Gastrocnemius medialis (tissue), 4 donors: Measurements from ENCODE around the gene JAG1.

Experiments used
- CTCF ChIP-seq, 5 experiments: fragments of 450-650 bp in 3 of 5; fragments of 200-600 bp in 2 of 5; sonication (generic) in 2 of 5; IDR thresholded peaks in 4 of 5; conservative IDR thresholded peaks in 1 of 5; 1 replicate in 4 of 5; 2 replicates in 1 of 5; pipeline ENCODE4 v1.5.1; 2016 to 2019; ENCODE audit warnings: antibody characterized with exemption in 5 of 5, mild to moderate bottlenecking in 3 of 5, moderate library complexity in 3 of 5
- POLR2A ChIP-seq, 2 donors: fragments of 450-650 bp; IDR thresholded peaks; one replicate each; pipeline ENCODE4 v1.6.1; 2017; ENCODE audit warnings: antibody characterized with exemption in 2 of 2, mild to moderate bottlenecking in 2 of 2, moderate library complexity in 2 of 2

GRCh38 chr20:10679269-10679668 lies 5.5 kb upstream of the JAG1 start:
- no peak for TF ChIP-seq POLR2A (IDR thresholded peaks at IDR 0.05)
- no peak for TF ChIP-seq CTCF (IDR thresholded peaks at IDR 0.05 in 4 of 5, conservative IDR thresholded peaks at IDR 0.05 in 1 of 5)
